Thymus (tissue), 11 donors: Measurements from ENCODE around the gene SPTBN1. TPM values are rescaled to one million over a fixed set of nuclear protein-coding genes. Genes with fewer than 3 reads are reported as not detected.
A peak's percentile ranks its signal among the peaks of the same experiment; 100 is the strongest.

Experiments
- DNase-seq, 9 donors: peaks; one replicate each; pipeline ENCODE4 v3.0.0-alpha.2; 2013; ENCODE audit warnings: low spot score in 9 of 9, low read depth in 6 of 9, missing footprints in 1 of 9
- H3K27ac ChIP-seq, 2 donors: one replicate each; pipeline ENCODE4 v1.5.1; 2013; ENCODE audit warnings: control low read depth in 1 of 2, low read depth in 1 of 2, low read length in 1 of 2, mild to moderate bottlenecking in 1 of 2, moderate library complexity in 1 of 2
- H3K27me3 ChIP-seq, 2 donors: one replicate each; pipeline ENCODE4 v1.5.1; 2013; ENCODE audit warnings: low read length in 1 of 2; ENCODE audit not compliant: control insufficient read depth in 2 of 2, insufficient read depth in 1 of 2
- H3K36me3 ChIP-seq, 2 donors: one replicate each; pipeline ENCODE4 v1.5.1; 2013; ENCODE audit warnings: low read length in 1 of 2, mild to moderate bottlenecking in 1 of 2, moderate library complexity in 1 of 2; ENCODE audit not compliant: control insufficient read depth in 2 of 2, insufficient read depth in 2 of 2
- H3K4me1 ChIP-seq, 2 donors: one replicate each; pipeline ENCODE4 v1.5.1; 2013; ENCODE audit warnings: low read length in 2 of 2; ENCODE audit not compliant: control insufficient read depth in 2 of 2, insufficient read depth in 2 of 2
- H3K4me3 ChIP-seq, 2 donors: one replicate each; pipeline ENCODE4 v1.5.1; 2013; ENCODE audit warnings: low read length in 2 of 2, control low read depth in 1 of 2, mild to moderate bottlenecking in 1 of 2
- H3K9me3 ChIP-seq, 2 donors: one replicate each; pipeline ENCODE4 v1.5.1; 2013; ENCODE audit warnings: low read length in 1 of 2, mild to moderate bottlenecking in 1 of 2; ENCODE audit not compliant: control insufficient read depth in 2 of 2, insufficient read depth in 1 of 2
- WGBS: extraction: QIAGEN DNeasy Blood & Tissue Kit; methylation state at CpG from one replicate; pipeline ENCODE4 v1.1.7; 2013; 5-methylcytosine and 5-hydroxymethylcytosine counted together
- polyA plus RNA-seq: library from polyadenylated mRNA; stranded (reverse); fragments of 200-250 nt; gene quantifications from one replicate; pipeline ENCODE4 v1.2.3, GENCODE V29; 2013
- total RNA-seq: library from RNA; stranded (reverse); fragments of 120-200 nt; gene quantifications from one replicate; pipeline ENCODE4 v1.2.4, GENCODE V29; 2013
- donor health status: healthy.

Gene SPTBN1
- total and polyA plus RNA-seq, 2 donors, result 37.1 to 74.4 TPM

- H3K4me3 ChIP-seq, result no peak overlapping the region
- no peak overlapping the region for H3K27ac ChIP-seq
- peaks cover 22 to 42% of the 10 kb centered on the region in 2 donors for H3K36me3 ChIP-seq
- H3K4me1 ChIP-seq, result peaks cover 0 to 12% of the 10 kb centered on the region in 2 donors
- WGBS, result 98% methylated on average over 14 of the region's 14 CpGs
- H3K9me3 ChIP-seq, result no peaks in the 10 kb centered on the region
- no peak for DNase-seq
- no peaks in the 10 kb centered on the region for H3K27me3 ChIP-seq
These were observed 155.9 kb downstream of the SPTBN1 start for GRCh38 chr2:54611830-54612545.

GRCh38 chr2:54613386-54613785 is 157.3 kb downstream of the SPTBN1 start:
- Histone ChIP-seq H3K9me3 (no peaks in the 10 kb centered on the region), H3K27ac (peak overlapping the region in 1 of 2 donors; percentile 18), H3K27me3 (no peaks in the 10 kb centered on the region), H3K4me1 (peaks cover 2 to 14% of the 10 kb centered on the region in 2 donors), H3K4me3 (no peak overlapping the region), H3K36me3 (peaks cover 36 to 54% of the 10 kb centered on the region in 2 donors)
- WGBS, result 89% methylated on average over 2 of the region's 2 CpGs
- no peak for DNase-seq

DNA sequence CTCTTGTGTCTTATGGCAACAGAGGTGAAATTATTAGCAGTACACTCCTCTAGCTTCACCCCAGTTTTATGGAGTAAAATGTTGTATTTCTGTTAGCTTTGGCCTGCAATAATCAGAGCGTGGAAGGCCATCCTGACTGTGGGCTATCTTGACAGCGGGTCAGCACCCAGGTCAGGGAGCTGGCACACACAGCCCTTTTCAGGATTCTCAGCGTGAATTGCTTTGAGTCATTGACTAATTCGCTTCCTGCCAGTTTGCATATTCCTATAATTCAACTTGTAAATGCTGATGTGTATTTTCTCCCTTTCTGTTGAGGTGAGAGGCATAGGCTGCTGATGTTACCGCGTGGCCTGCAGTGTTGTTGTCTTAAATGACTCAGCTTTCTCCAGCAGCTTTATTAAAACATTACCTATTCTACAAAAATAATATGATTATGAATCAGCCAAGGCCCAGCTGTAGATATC is 157.7 kb downstream of the SPTBN1 start:
- no peak for DNase-seq
- Histone ChIP-seq H3K27ac (peak overlapping the region in 1 of 2 donors; percentile 18), H3K27me3 (no peaks in the 10 kb centered on the region), H3K4me1 (peaks cover 6 to 18% of the 10 kb centered on the region in 2 donors), H3K36me3 (peaks cover 37 to 57% of the 10 kb centered on the region in 2 donors), H3K9me3 (no peaks in the 10 kb centered on the region), H3K4me3 (no peak overlapping the region)
- 97% methylated on average over 6 of the region's 6 CpGs for WGBS

GRCh38 chr2:54614819-54615218 is 158.7 kb downstream of the SPTBN1 start:
- Histone ChIP-seq H3K9me3 (no peaks in the 10 kb centered on the region), H3K4me3 (no peak overlapping the region), H3K36me3 (peaks cover 41 to 64% of the 10 kb centered on the region in 2 donors), H3K27ac (no peak overlapping the region), H3K4me1 (peaks cover 6 to 26% of the 10 kb centered on the region in 2 donors), H3K27me3 (no peaks in the 10 kb centered on the region)
- no peak for DNase-seq

DNA sequence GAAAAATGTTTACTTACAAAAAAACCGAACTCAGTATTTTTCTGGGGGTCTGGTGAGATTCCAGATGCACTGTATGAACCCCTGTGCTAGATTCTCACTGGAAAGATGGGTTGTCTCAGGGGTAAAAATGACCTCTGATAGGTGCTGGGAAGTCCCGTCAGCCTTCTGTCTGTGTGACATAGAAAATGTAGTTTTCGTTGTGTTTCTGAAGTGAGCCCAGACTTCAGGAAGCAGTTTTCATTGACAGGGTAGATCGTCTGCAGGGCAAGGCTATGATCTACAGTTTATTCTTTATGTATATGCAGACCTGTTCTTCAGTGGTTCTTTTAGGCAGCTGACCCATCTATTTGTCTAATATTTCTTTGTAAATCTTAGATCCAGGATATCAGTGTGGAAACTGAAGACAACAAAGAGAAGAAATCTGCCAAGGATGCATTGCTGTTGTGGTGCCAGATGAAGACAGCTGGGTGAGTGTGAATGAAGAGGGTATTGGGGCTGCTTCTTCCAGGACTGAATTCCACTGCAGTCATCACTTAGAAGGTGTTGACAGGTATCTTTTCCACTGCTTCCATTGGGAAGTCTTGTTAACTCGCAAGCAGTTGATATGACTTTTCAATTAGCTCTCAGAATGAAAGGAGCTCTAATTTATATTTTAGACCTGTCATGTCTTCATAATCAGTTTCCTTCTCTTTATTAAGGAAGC is 159.9 kb downstream of the SPTBN1 start:
- peaks cover 6 to 22% of the 10 kb centered on the region in 2 donors for H3K4me1 ChIP-seq
- H3K4me3 ChIP-seq, result no peak overlapping the region
- 96% methylated on average over 5 of the region's 5 CpGs for WGBS
- H3K27ac ChIP-seq, result no peak overlapping the region
- no peaks in the 10 kb centered on the region for H3K9me3 ChIP-seq
- no peak for DNase-seq
- no peaks in the 10 kb centered on the region for H3K27me3 ChIP-seq
- peaks cover 46 to 74% of the 10 kb centered on the region in 2 donors for H3K36me3 ChIP-seq

- 98% methylated on average over 7 of the region's 7 CpGs for WGBS
- Histone ChIP-seq H3K36me3 (peaks cover 60 to 82% of the 10 kb centered on the region in 2 donors), H3K4me1 (peaks cover 6 to 17% of the 10 kb centered on the region in 2 donors), H3K9me3 (no peaks in the 10 kb centered on the region), H3K27ac (no peak overlapping the region), H3K4me3 (no peak overlapping the region), H3K27me3 (no peaks in the 10 kb centered on the region)
- DNase-seq, result no peak
These were observed 161.3 kb downstream of the SPTBN1 start for GRCh38 chr2:54617409-54617808.

- peak in 2 of 9 donors; percentile 38 to 57 for DNase-seq
- 84% methylated on average over 5 of the region's 5 CpGs for WGBS
- H3K36me3 ChIP-seq, result peaks cover 64 to 87% of the 10 kb centered on the region in 2 donors
- H3K27ac ChIP-seq, result peak overlapping the region in 1 of 2 donors; percentile 55
- no peaks in the 10 kb centered on the region for H3K9me3 ChIP-seq
- H3K4me3 ChIP-seq, result no peak overlapping the region
- H3K4me1 ChIP-seq, result peaks cover 6 to 15% of the 10 kb centered on the region in 2 donors
- no peaks in the 10 kb centered on the region for H3K27me3 ChIP-seq
These were observed 162.8 kb downstream of the SPTBN1 start for GRCh38 chr2:54618646-54619565.

DNA sequence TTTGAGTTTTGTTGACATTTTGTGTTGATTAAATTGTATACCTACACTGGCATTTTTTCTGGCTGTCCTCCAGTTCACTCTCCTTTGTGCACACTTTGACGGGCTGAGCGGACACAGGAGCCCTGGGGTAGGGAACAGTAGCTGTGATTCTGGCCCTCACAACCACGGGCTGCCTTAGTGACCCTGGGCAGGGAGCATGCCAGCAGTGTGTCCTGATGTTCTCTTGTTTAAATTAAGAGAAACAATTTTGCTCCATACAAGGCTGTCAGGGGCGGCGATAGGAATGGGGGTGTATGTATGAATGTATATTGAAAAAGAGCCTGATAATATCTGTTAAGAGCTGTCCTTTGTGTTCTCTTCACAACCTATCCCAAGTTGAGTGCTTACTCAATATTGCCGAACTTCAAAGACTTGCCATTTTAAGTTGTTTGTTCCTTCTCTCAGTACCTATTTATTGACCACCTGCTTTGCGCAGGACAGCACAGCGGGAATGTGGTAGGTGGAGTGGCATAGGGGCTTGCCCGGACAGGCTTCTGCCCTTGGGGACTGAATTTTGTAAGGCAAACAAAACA is 163.6 kb downstream of the SPTBN1 start:
- Histone ChIP-seq H3K36me3 (peaks cover 61 to 85% of the 10 kb centered on the region in 2 donors), H3K9me3 (no peaks in the 10 kb centered on the region), H3K4me3 (no peak overlapping the region), H3K27ac (peak overlapping the region in 1 of 2 donors; percentile 44), H3K4me1 (peaks cover 6 to 15% of the 10 kb centered on the region in 2 donors), H3K27me3 (no peaks in the 10 kb centered on the region)
- DNase-seq, result no peak
- WGBS, result 97% methylated on average over 9 of the region's 9 CpGs
